Stimulated activated CD8-positive, alpha-beta memory T cell treated with anti-CD3 and anti-CD28 coated beads, Interleukin-7, amount 100 ng/mL, for 4 hours (primary cell): ENCODE measurements around the gene THRB.

ENCODE experiments used
- DNase-seq, 2 donors: peaks; one replicate each; pipeline ENCODE4 v3.0.0-alpha.2; 2020; ENCODE audit warnings: low read depth in 2 of 2

THRB gene

DNA sequence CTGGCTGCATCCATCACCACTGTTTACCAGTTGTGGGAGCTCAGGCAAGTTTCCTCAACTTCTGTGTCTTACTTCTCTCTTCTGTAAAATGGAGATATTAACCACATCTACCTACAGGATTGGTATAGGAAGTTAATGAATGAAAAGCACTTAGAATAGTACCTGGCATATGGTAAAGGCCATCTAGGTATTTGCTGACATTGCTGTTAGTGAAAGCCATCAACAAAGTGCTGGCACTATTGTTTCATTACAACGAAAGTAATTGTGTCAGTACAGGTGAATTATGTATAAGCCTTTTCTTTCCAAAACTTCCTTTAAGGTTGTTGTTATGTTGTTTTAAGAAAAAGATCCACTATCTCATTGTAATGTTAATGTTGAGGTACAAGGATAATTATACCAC, 352.5 kb downstream of the THRB start:
- DNase-seq = no peak

DNA sequence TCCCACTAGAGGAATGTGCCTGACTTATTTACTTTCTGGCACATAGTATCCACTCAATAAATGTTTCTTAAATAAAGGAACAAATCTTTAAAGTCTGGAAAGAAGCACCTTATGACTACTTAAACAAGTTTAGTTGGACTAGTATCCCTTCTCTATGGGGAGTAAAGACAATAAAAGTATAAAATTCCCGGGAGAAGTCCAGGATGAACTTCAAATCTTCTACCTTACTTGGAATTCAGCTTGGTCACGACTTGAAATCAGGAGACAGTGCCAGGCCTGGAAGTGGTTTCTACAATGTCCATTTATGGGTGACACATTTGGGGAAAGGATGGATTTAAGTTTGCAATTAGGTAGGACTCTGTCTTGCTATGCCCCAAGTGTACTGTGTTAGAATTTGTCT, 353.1 kb downstream of the THRB start:
- no peak for DNase-seq

DNA sequence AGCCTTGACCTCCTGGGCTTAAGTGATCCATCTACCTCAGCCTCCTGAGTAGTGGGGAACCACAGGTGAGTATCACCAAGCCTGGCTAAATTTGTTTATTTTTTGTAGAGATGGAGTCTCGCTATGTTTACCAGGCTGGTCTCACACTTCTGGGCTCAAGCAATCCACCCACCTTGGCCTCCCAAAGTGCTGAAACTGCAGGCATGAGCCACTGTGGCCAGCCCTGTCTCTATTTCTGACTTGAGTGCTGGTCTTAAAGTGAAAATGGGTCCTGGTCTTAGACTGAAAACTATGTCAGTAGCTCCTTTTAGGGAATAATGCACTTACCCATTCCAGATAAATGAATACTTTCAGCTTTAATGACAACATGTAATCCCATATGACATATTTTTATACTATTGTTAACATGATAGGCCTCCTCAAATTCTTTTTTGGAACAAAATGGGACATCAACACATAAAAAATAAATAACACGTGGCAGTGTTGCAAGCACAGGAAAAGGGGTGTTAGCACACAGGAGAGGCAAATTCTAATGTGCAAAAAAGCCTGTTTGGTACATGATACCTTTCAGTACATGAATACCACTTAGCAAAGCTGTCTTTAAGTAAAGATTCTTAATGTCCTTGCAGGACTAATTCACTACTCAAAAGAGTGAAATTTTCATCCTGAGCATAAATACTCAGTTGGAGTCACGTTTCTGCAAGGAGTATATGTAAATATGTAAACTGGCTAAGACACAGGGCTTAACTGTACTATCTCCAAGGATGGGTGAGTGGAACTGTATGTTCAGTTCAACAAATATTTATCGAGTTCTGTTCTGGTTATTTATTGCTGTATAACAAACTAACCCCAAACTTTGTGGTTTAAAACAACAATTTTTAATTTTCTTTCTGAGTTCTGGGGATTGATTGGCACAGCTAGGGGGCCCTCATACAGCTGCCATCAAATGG, 354.9 kb downstream of the THRB start:
- no peak for DNase-seq

DNA sequence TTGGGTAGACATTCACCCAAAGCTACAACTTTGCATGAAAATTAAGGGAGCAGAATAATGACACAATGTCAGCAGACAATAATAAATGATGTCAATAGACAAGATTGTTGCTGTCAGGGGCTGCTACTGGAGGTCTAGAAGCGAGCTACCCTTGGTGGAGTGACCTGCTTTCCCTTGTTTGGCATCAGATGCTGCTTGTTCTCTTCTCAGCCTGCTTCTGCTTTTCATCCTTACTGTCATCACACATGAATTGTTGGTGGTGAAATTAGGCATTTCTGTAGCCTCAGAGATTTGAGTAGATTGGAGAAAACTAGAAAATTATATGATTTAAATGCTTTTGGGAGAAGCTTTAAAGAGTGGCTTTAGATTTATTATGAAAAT, 355.8 kb downstream of the THRB start:
- DNase-seq = no peak

DNA sequence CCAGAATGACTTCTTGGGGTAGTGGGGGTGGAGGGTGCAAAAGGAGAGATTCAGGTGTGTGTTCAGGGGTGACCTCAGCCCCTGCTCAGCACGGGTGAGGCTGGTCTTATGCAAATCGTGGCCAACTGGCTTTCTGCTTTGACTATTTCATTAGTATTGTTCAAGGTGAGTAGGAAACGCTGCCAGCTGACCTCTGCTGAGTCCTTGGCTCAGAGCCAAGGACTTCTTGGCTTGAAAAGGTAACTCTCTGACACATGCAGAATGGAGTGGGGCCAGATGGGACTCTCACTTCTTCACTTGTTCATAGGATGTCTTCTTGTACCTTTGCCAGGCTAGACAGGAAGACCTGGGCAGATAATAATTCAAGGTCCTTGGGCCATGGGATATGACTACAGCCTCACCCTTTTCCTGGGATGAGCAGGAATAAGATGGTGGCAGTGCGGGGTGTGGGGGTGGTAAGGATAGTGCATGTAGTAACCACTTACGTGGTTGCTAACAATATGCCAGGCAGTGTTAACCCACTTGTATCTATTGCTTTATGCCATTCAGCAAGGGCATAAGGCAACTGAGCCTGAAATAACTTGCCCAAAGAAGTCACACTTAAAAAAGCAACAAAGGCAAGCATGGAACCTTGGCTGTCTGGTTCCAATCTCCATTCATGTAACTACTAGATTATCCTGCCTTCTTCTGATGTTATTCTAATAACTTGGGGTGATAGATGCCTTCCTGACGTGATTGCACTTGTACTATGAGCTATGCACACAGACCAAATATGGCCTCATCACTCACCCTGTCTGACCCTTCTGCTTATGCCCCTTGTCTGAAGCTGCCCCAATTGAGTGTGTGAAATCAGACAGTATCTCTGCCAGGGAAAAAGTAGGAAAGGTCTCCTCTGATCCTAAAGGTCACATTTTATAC, 356.4 kb downstream of the THRB start:
- DNase-seq = no peak

DNA sequence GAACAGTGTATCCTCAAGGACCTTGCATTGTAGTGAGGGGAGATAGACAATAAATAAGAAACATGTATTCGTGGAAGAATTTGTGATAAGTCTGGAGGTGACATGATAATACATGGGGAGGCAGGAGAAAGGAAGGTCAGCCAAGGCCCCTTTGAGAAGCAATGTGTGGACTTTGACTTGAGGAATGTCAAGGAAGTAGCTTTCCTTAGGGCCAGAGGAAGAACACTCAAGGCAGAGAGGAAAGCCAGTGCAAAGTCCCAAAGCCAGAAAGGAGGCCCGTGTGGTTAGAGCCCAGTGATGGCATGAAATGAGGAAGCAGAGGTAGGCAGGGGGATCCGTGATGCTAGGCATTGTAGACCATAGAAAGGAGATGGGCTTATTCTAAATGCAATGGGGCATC, 357.3 kb downstream of the THRB start:
- no peak for DNase-seq

DNA sequence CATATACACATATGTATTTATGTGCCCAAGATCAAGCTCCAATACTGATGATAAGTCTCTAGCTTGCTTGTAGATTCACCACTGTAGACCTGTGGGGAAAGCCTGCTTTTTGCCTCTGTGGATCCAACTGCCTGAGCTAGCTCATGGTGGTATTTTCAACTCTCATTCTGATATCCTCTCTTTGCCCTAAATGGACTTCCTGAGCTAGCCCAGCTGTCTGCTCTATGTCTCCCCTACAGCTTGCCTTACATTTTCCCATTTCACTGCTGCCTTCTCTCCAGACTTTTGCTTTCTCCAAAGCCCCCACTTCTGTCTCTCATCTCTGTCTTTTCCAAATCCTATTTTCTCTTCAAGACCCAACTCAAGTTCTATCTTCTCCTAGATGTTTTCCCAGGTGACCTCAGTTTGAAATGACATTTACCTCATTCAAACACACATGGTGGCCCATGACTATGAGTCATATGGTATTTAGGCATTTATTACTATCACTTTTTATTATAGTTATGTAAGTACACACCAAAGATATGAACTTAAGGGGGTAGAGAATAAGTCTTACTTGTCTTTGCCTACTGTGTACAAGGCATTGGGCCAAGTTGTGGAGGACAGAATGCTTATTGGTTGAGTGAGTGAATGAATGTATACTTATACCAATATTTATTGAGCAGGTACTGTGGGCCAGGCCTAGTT, 357.9 kb downstream of the THRB start:
- no peak for DNase-seq

DNA sequence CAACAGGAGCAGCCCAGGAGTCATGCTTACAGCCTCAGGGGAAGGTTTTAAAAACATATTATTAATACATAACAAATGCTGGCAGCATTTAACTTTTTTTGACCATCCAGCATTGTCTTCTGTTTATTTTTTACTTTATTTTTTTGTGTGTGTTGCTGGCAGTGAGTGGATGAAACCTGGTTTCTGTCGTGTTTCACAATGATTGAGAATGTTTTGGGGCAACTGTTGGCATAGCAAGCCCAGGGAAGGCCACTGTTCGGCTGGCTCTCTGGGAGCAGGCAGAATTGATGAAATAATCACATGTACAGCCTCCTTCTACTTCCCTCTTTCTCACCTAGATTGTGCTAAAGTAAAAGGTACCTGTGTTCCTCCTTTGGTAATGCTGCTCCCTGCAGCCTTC, 359.4 kb downstream of the THRB start:
- no peak for DNase-seq

DNA sequence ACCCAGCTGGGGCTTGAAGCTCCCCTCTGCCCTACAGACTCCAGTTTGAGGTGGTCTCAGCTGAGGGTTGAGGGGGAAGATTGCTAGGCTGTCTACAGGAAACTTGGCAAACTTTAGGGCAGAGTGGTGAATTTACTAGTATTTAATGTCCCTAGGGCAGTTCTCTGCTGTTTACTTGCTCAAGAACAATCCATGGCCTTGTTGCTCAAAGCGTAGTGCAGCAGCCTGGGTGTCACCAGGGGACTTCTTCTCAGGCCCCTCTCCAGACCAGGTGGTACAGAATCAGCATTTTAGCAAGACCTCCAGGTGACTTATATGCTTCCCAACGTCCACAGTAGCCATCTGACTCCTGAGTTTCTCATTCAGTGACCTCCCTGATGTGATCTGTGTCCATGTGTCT, 360.7 kb downstream of the THRB start:
- DNase-seq = no peak

DNA sequence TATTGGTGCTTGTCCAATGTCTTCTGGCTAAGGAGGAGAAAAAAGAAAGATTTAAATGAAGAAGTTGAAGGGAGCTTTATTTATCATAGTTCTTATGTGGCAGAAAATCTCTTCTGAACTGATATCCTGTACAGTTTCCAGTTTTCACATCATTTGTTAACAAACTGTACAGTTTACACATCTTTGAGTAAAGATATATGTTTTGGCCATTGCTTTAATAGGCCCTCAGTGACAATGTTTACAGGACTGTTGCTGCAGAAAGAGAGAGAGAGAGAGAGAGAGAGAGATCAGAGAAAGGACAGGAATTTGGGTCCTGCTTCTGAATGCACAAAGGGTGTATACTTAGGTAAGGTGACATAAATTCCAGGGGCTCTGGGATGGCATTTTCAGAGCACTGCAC, 361.2 kb downstream of the THRB start:
- DNase-seq = no peak

DNA sequence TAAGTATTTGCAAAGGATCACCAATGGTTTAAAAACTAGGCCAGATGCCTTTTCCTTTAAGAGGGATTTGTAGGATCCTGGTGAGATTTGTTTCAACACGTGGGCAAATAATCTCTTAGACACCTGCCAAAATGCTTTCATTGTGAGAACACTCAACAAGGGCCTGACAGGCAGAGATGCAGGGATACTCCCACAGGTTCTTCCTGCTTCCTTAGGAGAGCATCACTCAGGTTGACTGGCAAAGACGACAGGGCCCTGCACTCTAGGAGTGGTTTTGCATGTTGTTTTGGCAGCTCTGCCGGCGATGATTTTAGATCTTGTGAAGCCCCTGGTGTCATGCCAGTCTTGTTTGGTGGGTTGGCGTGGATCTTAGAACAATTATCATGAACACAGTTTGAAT, 365.1 kb downstream of the THRB start:
- DNase-seq = no peak

DNA sequence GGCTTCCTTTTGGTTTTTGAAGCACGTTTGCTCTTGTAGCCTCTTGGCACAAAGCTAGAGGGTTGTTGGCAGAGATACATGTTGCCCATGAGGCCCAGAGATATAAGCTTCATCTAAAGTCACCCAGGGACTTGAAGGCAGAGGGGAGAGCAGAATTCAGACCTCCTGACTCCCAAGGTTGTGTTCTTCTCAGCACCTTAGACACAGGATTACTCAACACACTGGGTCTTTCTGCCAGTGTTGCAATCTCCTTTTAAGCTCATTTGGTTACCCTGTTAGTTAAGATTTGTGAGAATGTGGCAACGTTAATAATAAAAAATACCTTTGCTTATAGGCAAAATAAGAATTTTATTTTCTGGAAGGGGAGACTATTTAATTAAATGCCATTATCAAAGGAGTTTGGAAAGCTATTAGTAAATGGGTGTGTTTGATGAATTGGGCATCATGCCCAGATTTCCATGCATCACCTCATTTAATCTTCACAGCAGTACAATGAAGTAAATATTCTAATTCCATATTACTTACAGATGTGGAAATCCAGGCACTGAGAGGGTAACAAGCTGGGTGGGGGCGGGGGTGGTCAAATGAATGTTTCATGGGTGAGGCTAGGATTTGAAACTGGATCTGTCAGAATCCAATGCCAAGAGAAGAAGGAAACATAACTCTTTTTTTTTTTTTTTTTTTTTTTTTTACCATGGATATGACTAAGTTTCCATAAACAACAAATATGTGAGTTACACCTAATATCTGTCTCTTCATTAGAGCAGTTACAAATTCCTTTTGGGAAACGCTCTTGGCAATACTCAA, 366.2 kb downstream of the THRB start:
- DNase-seq = no peak

DNA sequence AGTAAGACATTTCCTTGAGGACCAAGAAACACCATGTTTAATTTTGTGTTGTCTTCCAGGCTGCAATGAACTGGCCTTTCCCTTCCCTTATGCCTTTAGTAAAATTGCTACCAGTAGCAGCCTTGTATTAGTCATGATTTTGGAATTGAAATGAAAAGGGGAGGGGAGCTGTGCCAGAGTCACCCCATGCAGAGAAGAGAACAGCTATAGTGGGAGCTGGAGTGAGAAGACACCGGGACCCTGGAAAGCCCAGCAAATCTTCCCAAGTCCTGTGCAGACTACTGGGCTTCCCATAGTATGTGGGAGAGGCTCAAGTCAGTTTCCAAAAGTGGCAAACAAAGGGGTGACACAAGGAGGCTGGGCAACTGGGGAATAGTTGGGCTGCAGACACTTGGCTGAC, 371.1 kb downstream of the THRB start:
- DNase-seq = no peak

DNA sequence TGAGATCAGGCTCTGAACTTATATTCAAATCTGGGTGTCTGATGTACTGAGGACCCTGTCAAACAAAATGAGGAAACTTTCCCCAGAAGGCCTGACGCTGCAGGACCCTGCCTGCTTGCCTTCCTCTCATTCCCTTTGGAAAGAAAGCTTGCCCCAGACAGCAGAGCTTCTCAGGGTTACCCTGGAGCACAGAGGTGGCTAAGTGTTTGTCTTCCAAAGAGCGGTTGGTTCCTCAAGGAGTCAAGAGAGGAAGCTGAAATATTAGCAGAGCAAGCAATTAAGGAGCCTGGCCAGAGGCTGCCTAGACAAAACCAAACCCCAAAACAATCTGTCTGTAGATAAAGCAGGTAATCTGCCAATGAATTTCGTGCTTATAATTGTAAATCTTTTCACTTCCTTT, 374.2 kb downstream of the THRB start:
- DNase-seq = no peak

DNA sequence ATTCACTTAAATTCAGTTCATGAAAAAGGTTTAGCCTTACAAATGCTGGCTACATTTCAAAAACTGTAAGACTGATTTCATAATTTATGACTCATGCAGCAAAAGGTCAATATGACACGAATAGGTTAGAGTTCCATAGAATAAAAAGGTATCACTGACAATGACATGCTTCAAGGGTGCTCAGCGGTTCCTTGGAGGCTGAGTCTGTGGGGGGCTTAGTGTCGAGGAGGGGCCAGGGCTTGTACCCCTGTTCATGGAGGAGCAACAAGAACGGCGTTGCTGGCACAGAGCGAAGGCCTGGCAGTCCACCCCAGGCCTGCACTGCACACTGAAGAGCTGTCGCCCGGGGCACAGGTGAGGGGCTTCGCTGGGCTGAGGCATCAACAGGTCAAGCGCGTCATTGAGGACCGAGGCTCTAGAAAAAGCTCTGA, 375.3 kb downstream of the THRB start:
- no peak for DNase-seq

DNA sequence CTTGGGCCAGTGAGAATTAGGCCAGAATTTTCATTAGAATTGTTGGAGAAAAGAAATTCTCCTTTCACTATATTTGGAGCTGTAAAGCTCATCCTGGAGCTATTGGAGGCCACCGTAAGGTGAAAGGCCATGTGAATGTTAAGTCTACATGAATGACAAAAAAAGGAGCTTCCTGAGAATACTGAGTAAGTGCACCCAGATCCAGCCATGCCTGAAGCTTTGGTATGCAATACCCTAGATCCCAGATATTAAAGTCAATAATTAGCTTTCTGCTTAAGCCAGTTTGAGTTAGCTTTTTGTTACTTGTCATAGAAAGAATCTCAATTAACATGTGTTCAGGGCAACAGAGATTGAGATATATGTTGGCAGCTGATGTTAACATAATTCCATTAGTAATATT, 377.1 kb downstream of the THRB start:
- no peak for DNase-seq

DNA sequence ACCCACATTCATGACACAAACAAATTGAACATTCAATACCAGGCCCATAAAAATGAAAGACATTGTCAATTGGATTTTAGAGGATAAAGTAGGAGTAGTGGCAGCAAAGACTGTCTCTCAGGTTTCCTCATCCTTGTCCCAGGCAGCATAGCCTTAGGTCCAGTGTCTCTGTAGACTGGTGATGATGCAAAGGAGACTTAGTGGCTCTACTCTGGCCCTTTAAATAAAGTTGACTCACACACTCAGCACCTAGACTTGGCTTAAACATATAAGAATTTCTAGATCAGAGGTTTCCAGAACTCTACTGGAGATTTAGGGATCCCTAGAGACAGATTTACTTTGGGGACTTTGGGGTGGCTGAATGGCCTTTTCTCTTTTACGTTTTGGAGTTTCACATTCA, 382.9 kb downstream of the THRB start:
- DNase-seq = no peak

DNA sequence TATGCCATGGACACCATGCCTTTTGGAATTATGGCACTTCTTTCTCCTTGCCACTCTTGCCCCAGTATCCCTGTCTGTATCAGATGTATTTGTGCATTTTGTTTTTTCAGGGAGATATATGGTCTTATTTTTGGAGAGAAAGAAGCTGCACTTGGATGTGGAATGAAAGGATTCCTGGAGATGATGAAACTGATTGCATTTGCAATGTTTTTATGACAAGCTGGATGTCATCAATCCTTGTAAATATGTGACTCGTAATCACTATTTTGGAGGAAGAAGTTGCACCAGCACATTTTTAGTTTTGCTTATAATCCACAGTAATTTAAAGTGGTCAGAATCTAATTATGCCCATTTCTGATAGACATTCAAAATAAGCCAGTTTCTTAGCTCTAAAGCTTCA, 384.6 kb downstream of the THRB start:
- no peak for DNase-seq

DNA sequence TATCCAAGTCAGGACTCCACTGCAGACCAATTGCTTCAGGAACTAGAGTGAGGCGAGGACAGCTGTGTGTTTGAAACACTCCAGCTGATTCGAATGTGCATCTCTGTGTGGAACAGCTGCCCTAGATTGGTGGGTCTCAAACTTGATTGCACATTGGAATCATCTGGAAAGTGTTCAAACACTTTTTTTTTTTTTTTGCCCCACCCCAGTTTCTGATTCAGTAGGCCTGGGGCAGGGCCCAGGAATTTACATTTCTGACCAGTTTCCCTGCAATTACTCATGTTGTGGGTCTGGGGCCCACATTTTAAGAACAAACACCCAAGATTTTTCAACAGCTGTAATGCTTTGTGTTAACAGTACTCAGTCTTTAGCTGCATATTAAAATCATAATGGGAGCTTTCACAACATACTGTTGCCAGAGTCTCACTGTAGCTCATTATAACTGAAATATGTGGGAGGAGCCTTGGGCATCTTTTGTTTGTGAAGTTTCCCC, 392.9 kb downstream of the THRB start:
- DNase-seq = no peak

DNA sequence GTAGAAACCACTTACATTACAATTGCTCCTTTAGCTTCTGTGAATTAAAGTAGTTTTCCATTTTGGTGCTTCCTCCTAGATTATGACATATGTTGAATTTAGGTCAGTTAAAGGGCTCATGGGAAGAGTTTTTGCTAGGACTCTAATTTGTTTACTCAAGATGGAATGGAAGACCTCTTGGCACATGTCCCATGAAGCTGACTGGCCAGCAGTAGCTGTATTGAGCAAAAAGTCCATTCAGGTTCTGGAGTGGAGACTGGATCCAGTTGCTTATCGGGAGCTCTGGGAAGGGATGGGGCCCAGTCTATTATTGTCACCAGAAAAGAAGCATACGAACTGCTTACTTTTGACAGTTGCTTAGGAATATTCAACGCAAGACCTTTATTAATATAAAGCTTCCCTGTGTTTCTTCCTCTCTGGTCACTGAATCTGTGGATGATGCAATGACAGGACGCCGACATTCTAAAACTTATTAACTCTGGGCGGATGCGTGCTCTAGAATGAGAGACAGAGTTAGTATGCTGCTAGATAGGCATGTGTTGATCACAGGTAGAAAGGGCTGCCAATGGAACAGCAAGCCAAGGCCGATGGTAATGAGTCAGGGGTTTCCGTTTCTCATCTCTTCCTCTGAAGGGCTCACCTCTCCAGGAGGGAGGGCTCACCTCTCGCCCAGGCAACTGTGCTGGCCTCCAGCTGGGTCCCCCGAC, 393.8 kb downstream of the THRB start:
- DNase-seq = no peak
